PC-9 (cell line): Measurements from ENCODE around the gene FADS3.

ENCODE experiments used
- CTCF ChIP-seq: fragments of 200-600 bp; sonication (generic); conservative IDR thresholded peaks from 2 replicates; pipeline ENCODE4 v1.6.1; 2017; ENCODE audit warnings: mixed run types, antibody characterized with exemption, mild to moderate bottlenecking, moderate library complexity
- EZH2 ChIP-seq: fragments of 200-600 bp; sonication (generic); IDR thresholded peaks from 2 replicates; pipeline ENCODE4 v1.8.0; 2017; ENCODE audit warnings: antibody characterized with exemption, low read depth

GRCh38 chr11:61911128-61911700, 19.9 kb upstream of the FADS3 start:
- no peak for TF ChIP-seq CTCF
- TF ChIP-seq EZH2: no peak
